Endothelial cell of umbilical vein (primary cell): ENCODE data around the gene ZNF581. TPM values are rescaled to one million over a fixed set of nuclear protein-coding genes. Genes with fewer than 3 reads are reported as not detected.

Experiments
- Bru-seq: library from RNA; stranded (reverse); fragments of 400-500 nt; gene quantifications from one replicate; lab custom pipeline; 2021; lab: Mats Ljungman, UMichigan
- BruChase-seq, 2 experiments: library from RNA; stranded (reverse); fragments of 400-500 nt; gene quantifications; one replicate each; lab custom pipeline; 2021; lab: Mats Ljungman, UMichigan
- BruUV-seq: library from RNA; stranded (reverse); fragments of 400-500 nt; replicated peaks from 2 replicates; lab custom pipeline; 2021; lab: Mats Ljungman, UMichigan
- CTCF ChIA-PET: fragments of 300-600, 350-600 bp; sonication (Branson Sonifier 250); formaldehyde crosslinking; loops from one replicate; lab custom pipeline; 2021; ENCODE audit warnings: antibody characterized with exemption, inconsistent platforms; lab: Charles Lee
- POLR2A ChIA-PET: fragments of 300-600, 350-600 bp; sonication (Branson Sonifier 250); formaldehyde crosslinking; loops from one replicate; lab custom pipeline; 2021; ENCODE audit warnings: antibody characterized with exemption, inconsistent platforms; lab: Charles Lee
- DNase-seq: peaks from one replicate; pipeline ENCODE4 v3.0.0-alpha.2; 2011; ENCODE audit warnings: low read depth, low spot score
- FAIRE-seq: peaks from 2 replicates; lab custom pipeline; 2011; peaks lifted over from hg19 to GRCh38; lab: Jason Lieb, UNC
- H2AFZ ChIP-seq: 2 replicates; pipeline ENCODE4 v1.6.0; 2012; ENCODE audit warnings: low read depth, low read length, control low read depth, inconsistent platforms
- H3K27ac ChIP-seq: 2 replicates; pipeline ENCODE4 v1.5.1; 2011; ENCODE audit warnings: low read depth, mild to moderate bottlenecking, control low read depth, low read length, moderate library complexity; ENCODE audit not compliant: insufficient read depth
- H3K27me3 ChIP-seq, 2 experiments: 2 replicates each; pipeline versions ENCODE4 v1.6.0 to v1.6.1; 2011; ENCODE audit warnings: low read length in 2 of 2, mixed read lengths in 1 of 2; ENCODE audit not compliant: control insufficient read depth in 2 of 2, insufficient read depth in 2 of 2
- H3K36me3 ChIP-seq, 2 experiments: 2 replicates in 1 of 2; 3 replicates in 1 of 2; pipeline ENCODE4 v1.5.1; 2011; ENCODE audit warnings: low read length in 2 of 2, mild to moderate bottlenecking in 1 of 2, moderate library complexity in 1 of 2; ENCODE audit not compliant: control insufficient read depth in 2 of 2, insufficient read depth in 2 of 2; ENCODE audit errors: extremely low read depth in 1 of 2
- H3K4me1 ChIP-seq: 3 replicates; pipeline ENCODE4 v1.5.1; 2011; ENCODE audit warnings: mild to moderate bottlenecking, low read length; ENCODE audit not compliant: control insufficient read depth, insufficient read depth; ENCODE audit errors: extremely low read depth
- H3K4me2 ChIP-seq: 2 replicates; pipeline ENCODE4 v1.6.1; 2011; ENCODE audit warnings: low read length, control low read depth, mixed read lengths; ENCODE audit not compliant: insufficient read depth
- H3K4me3 ChIP-seq, 3 experiments: fragments of 200-600 bp in 1 of 3; sonication (generic), shearing (Covaris generic) in 1 of 3; replicated peaks in 1 of 3; 2 replicates each; pipeline ENCODE4 v1.5.1; 2011 to 2016; ENCODE audit warnings: control low read depth in 3 of 3, low read length in 3 of 3, mild to moderate bottlenecking in 2 of 3, inconsistent platforms in 1 of 3, low read depth in 1 of 3, moderate library complexity in 1 of 3; ENCODE audit not compliant: insufficient read depth in 1 of 3
- H3K79me2 ChIP-seq: 2 replicates; pipeline ENCODE4 v1.6.0; 2012; ENCODE audit warnings: low read length, inconsistent platforms; ENCODE audit not compliant: control insufficient read depth, insufficient read depth
- H3K9ac ChIP-seq: replicated peaks from 2 replicates; pipeline ENCODE3; 2011; ENCODE audit warnings: low read length, control low read depth; ENCODE audit not compliant: insufficient read depth; ENCODE audit errors: extremely low read depth
- H3K9me1 ChIP-seq: replicated peaks from 3 replicates; pipeline ENCODE4 v1.6.0; 2011; ENCODE audit warnings: mild to moderate bottlenecking, low read length; ENCODE audit not compliant: control insufficient read depth, insufficient read depth; ENCODE audit errors: extremely low read depth
- H3K9me3 ChIP-seq: replicated peaks from 2 replicates; pipeline ENCODE4 v1.5.1; 2012; ENCODE audit warnings: low read length, inconsistent platforms; ENCODE audit not compliant: control insufficient read depth, insufficient read depth
- H4K20me1 ChIP-seq: replicated peaks from 2 replicates; pipeline ENCODE3; 2011; ENCODE audit warnings: mild to moderate bottlenecking, low read length; ENCODE audit not compliant: control insufficient read depth, insufficient read depth; ENCODE audit errors: extremely low read depth
- FOS ChIP-seq: IDR thresholded peaks from 2 replicates; pipeline ENCODE4 v1.6.1; 2011; ENCODE audit warnings: mild to moderate bottlenecking, low read length, moderate library complexity, borderline replicate concordance; ENCODE audit not compliant: insufficient read depth
- GATA2 ChIP-seq: IDR thresholded peaks from 2 replicates; pipeline ENCODE4 v1.7.0; 2011; ENCODE audit warnings: low read depth, mild to moderate bottlenecking, moderate library complexity, mixed read lengths, low read length; ENCODE audit not compliant: insufficient read length, insufficient read depth
- MYC ChIP-seq: IDR thresholded peaks from one replicate; pipeline ENCODE4 v1.6.1; 2011; ENCODE audit warnings: mild to moderate bottlenecking, low read depth, low read length
- POLR2A ChIP-seq: IDR thresholded peaks from 2 replicates; pipeline ENCODE4 v1.6.1; 2012; ENCODE audit warnings: low read depth, mild to moderate bottlenecking, control low read depth, low read length
- POLR2AphosphoS5 ChIP-seq: IDR thresholded peaks from 2 replicates; pipeline ENCODE4 v1.6.1; 2012; ENCODE audit warnings: low read depth, mild to moderate bottlenecking, control low read depth, low read length, moderate library complexity; ENCODE audit not compliant: insufficient read depth
- dilution Hi-C: fragments of 300-500 bp; cut with MboI; formaldehyde crosslinking; loops from one replicate; pipeline ENCODE4 v1.15.0; 2019; ENCODE audit warnings: low sequenced_read_pairs; ENCODE audit not compliant: extremely low pct_ligation_motif_present
- intact Hi-C: fragments of 100-400 bp; cut with micrococcal nuclease; formaldehyde crosslinking; loops from one replicate; pipeline ENCODE4 v1.10.0; 2022
- long read RNA-seq: library from polyadenylated mRNA; stranded (forward); transcript quantifications from one replicate; pipeline ENCODE4 v2.0.0, GENCODE V29; 2021
- polyA minus RNA-seq, 3 experiments: library from RNA; depleted of rRNA, polyadenylated mRNA; stranded (reverse); fragments of >200 nt; gene quantifications; 1 replicate in 1 of 3; 2 replicates in 2 of 3; pipeline ENCODE4 v1.2.3, GENCODE V29; 2011
- polyA plus RNA-seq, 4 experiments: library from polyadenylated mRNA; depleted of rRNA in 3 of 4; stranded (reverse) in 3 of 4; unstranded in 1 of 4; fragments of >200 nt; gene quantifications; 2 replicates each; pipeline versions ENCODE4 v1.2.1 to v1.2.3, GENCODE V29; 2011 to 2012; ENCODE audit warnings: missing spikeins in 1 of 4
- total RNA-seq: library from RNA; stranded (reverse); gene quantifications from 2 replicates; pipeline ENCODE4 v1.2.3, GENCODE V29; 2021
- TF ChIP-seq, protein P1 (sequence below): IDR thresholded peaks from 2 replicates; pipeline ENCODE4 v1.6.1; 2011; ENCODE audit not compliant: insufficient read depth, insufficient read length

The ZNF581 gene, protein sequence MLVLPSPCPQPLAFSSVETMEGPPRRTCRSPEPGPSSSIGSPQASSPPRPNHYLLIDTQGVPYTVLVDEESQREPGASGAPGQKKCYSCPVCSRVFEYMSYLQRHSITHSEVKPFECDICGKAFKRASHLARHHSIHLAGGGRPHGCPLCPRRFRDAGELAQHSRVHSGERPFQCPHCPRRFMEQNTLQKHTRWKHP
- total RNA-seq = 27.8 and 31.4 TPM in 2 replicates
- polyA plus RNA-seq = 32.3 and 37.0 TPM in 2 replicates
- 24.2 and 31.0 TPM in 2 replicates for polyA plus RNA-seq (2011; cell fraction: cytosol; rRNA removed)
- 9.1 and 13.7 TPM in 2 replicates for polyA plus RNA-seq (2011; cell fraction: nucleus; rRNA removed)
- 25.4 and 37.5 TPM in 2 replicates for polyA plus RNA-seq (2012)
- 17.1 and 24.4 TPM in 2 replicates for polyA minus RNA-seq
- 13.7 TPM for polyA minus RNA-seq (2011; cell fraction: cytosol; rRNA and poly(A)+ RNA removed)
- 2.8 and 4.9 TPM in 2 replicates for polyA minus RNA-seq (2011; cell fraction: nucleus; rRNA and poly(A)+ RNA removed)
- Bru-seq, nascent RNA = percentile 61 among the genes with signal in this experiment
- BruChase-seq, experiment 1, labeled RNA remaining after a 6-hour chase = percentile 92 among the genes with signal in this experiment
- BruChase-seq, experiment 2, labeled RNA remaining after a 2-hour chase = percentile 76 among the genes with signal in this experiment
- long read RNA-seq, transcript ZNF581-201 (2 exons, 1,298 nt) = major isoform, 38 of 44 reads
- long read RNA-seq, partial matches to known transcripts = 2 of 44 reads
- long read RNA-seq, other reads (novel, unspliced or antisense) = 2 of 44 reads

DNA sequence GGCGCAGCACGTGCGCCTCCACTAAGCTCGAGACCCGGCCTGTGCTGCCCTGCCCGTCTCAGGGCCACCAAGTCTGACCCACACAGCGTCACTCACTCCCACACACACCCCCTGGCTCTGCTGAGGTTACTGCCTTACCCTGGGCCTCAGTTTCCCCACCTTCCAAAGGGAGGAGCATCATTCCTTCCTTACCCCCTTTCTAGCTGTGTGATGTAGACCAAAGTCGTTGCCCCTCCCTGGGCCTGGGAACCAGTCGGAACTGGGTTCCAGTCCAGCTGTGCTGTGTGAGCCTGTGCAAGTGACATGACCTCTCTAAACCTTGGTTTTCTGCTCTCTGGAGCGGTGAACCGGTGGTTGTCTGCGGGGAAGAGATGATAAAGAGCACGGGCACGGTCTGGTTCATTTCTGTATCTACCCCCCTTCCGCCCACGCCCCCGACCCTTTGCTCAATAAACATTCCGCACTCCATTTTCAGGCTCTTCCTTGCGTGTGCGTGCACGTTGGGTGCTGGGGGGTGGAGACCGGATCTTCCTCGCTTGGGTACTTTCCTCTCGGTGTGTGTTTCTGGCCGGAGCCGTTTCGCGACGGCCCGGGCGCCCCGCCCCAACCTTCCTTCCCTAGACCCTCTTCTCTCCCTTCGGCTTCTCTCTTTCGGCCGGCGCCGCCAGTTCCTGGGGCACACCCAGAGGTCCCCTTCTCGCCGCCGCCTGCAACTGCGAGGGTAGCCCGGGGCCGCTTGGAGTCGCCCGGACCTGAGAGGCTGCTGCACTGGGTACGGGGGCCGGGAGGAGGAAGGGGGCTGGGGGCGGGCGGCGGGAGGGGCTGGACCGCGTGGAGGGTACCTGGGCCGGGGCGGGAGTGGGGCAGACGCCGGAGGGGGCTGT, at the start of gene ZNF581:
TSS of gene ZNF581 (plus strand) at position 647 of the 884 bp plus-strand sequence. CDS start 923 bp downstream, outside the sequence.
- Histone ChIP-seq H4K20me1 (no peaks in the 10 kb centered on the region), H3K27ac (no peak within 1 kb of the TSS), H3K4me3 (peak within 1 kb of the TSS; percentile 60 to 75 (median 61)), H3K9me3 (no peaks in the 10 kb centered on the region), H3K9ac (peak within 1 kb of the TSS; percentile 61), H2AFZ (peak within 1 kb of the TSS; percentile 4), H3K4me2 (peak within 1 kb of the TSS; percentile 53), H3K79me2 (peaks cover 23% of the 10 kb centered on the region), H3K4me1 (peaks cover 30% of the 10 kb centered on the region), H3K9me1 (no peaks in the 10 kb centered on the region), H3K36me3 (peaks cover 3 to 10% of the 10 kb centered on the region in 2 experiments), H3K27me3 (no peaks in the 10 kb centered on the region)
- TSS peak; percentile 18 for BruUV-seq
- ChIA-PET POLR2A (interaction anchor here (0.6 to 1.3 kb wide), 2 partner anchors 11 kb away, joined by 3 to 4 read pairs; partner anchors contain the start of gene U2AF2), CTCF (interaction anchor here (0.6 to 2.0 kb wide), 2 partner anchors 10 to 470 kb away, joined by 4 to 14 read pairs; no protein-coding TSS in a partner anchor)
- intact Hi-C loops = loop anchor here (1.0 to 5.0 kb wide), 2 partner anchors 8 to 556 kb away; no protein-coding TSS in a partner anchor
- peak; percentile 68 for DNase-seq
- peak; percentile 88 for FAIRE-seq
- dilution Hi-C loops = no loop called here
- TF ChIP-seq, protein P1, sequence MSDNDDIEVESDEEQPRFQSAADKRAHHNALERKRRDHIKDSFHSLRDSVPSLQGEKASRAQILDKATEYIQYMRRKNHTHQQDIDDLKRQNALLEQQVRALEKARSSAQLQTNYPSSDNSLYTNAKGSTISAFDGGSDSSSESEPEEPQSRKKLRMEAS = peak; percentile 31
- no peak for TF ChIP-seq FOS
- TF ChIP-seq POLR2A = peak; percentile 55
- no peak for TF ChIP-seq GATA2
- TF ChIP-seq POLR2AphosphoS5 = peak; percentile 68
- TF ChIP-seq MYC = peak; percentile 18
